ENCODE results near the gene RPUSD1. TPM values are rescaled to one million over a fixed set of nuclear protein-coding genes. Genes with fewer than 3 reads are reported as not detected.
A peak's percentile ranks its signal among the peaks of the same experiment; 100 is the strongest.

The RPUSD1 gene
- total RNA-seq, 1 donor from 2014 or later = 28.5 TPM

GRCh38 chr16:814974-815373 is 26.8 kb upstream of the RPUSD1 start:
- no peak for TF ChIP-seq CTCF (IDR thresholded peaks at IDR 0.05; ENCODE audit: partially characterized antibody, unreplicated experiment)
- Mint-ChIP-seq H3K9me3 (ENCODE audit: unreplicated experiment) (peaks cover 2% of the 10 kb centered on the region), H3K27me3 (ENCODE audit: unreplicated experiment) (peaks cover 7% of the 10 kb centered on the region), H3K27ac (ENCODE audit: unreplicated experiment) (peak overlapping the region; percentile 28), H3K4me3 (ENCODE audit: unreplicated experiment) (no peak overlapping the region), H3K36me3 (ENCODE audit: unreplicated experiment) (peaks cover 5% of the 10 kb centered on the region), H3K4me1 (ENCODE audit: low read depth, unreplicated experiment) (peaks cover 2% of the 10 kb centered on the region)
- no peak for DNase-seq

- peaks cover 5% of the 10 kb centered on the region for H3K36me3 Mint-ChIP-seq (ENCODE audit: unreplicated experiment)
- DNase-seq = no peak
- no peak for TF ChIP-seq CTCF (IDR thresholded peaks at IDR 0.05; ENCODE audit: partially characterized antibody, unreplicated experiment)
- no peak overlapping the region for H3K27ac Mint-ChIP-seq (ENCODE audit: unreplicated experiment)
- peaks cover 2% of the 10 kb centered on the region for H3K9me3 Mint-ChIP-seq (ENCODE audit: unreplicated experiment)
- peak overlapping the region; percentile 61 for H3K4me3 Mint-ChIP-seq (ENCODE audit: unreplicated experiment)
- H3K4me1 Mint-ChIP-seq (ENCODE audit: low read depth, unreplicated experiment) = peaks cover 2% of the 10 kb centered on the region
- H3K27me3 Mint-ChIP-seq (ENCODE audit: unreplicated experiment) = peaks cover 8% of the 10 kb centered on the region
These were observed 25.8 kb upstream of the RPUSD1 start for GRCh38 chr16:813916-814412.

- Mint-ChIP-seq H3K4me3 (ENCODE audit: unreplicated experiment) (peak overlapping the region; percentile 61), H3K27me3 (ENCODE audit: unreplicated experiment) (peaks cover 10% of the 10 kb centered on the region), H3K4me1 (ENCODE audit: low read depth, unreplicated experiment) (peaks cover 6% of the 10 kb centered on the region), H3K27ac (ENCODE audit: unreplicated experiment) (no peak overlapping the region), H3K9me3 (ENCODE audit: unreplicated experiment) (peaks cover 2% of the 10 kb centered on the region), H3K36me3 (ENCODE audit: unreplicated experiment) (peaks cover 5% of the 10 kb centered on the region)
- peak; percentile 84 for DNase-seq
- TF ChIP-seq CTCF (IDR thresholded peaks at IDR 0.05; ENCODE audit: partially characterized antibody, unreplicated experiment) = peak; percentile 68
These were observed 25.2 kb upstream of the RPUSD1 start for GRCh38 chr16:813204-813915.

GRCh38 chr16:808085-808386 is 19.9 kb upstream of the RPUSD1 start:
- H3K9me3 Mint-ChIP-seq (ENCODE audit: unreplicated experiment) = no peaks in the 10 kb centered on the region
- peak overlapping the region; percentile 70 for H3K27ac Mint-ChIP-seq (ENCODE audit: unreplicated experiment)
- H3K36me3 Mint-ChIP-seq (ENCODE audit: unreplicated experiment) = peaks cover 5% of the 10 kb centered on the region
- TF ChIP-seq CTCF (IDR thresholded peaks at IDR 0.05; ENCODE audit: partially characterized antibody, unreplicated experiment) = no peak
- H3K4me1 Mint-ChIP-seq (ENCODE audit: low read depth, unreplicated experiment) = peaks cover 7% of the 10 kb centered on the region
- peak overlapping the region; percentile 94 for H3K4me3 Mint-ChIP-seq (ENCODE audit: unreplicated experiment)
- no peak for DNase-seq
- H3K27me3 Mint-ChIP-seq (ENCODE audit: unreplicated experiment) = peaks cover 10% of the 10 kb centered on the region

GRCh38 chr16:807347-808084 is 19.3 kb upstream of the RPUSD1 start:
- Mint-ChIP-seq H3K4me3 (ENCODE audit: unreplicated experiment) (peak overlapping the region; percentile 94), H3K27ac (ENCODE audit: unreplicated experiment) (peak overlapping the region; percentile 67), H3K27me3 (ENCODE audit: unreplicated experiment) (peaks cover 7% of the 10 kb centered on the region), H3K9me3 (ENCODE audit: unreplicated experiment) (no peaks in the 10 kb centered on the region), H3K4me1 (ENCODE audit: low read depth, unreplicated experiment) (peaks cover 7% of the 10 kb centered on the region), H3K36me3 (ENCODE audit: unreplicated experiment) (peaks cover 5% of the 10 kb centered on the region)
- peak; percentile 97 for DNase-seq
- TF ChIP-seq CTCF (IDR thresholded peaks at IDR 0.05; ENCODE audit: partially characterized antibody, unreplicated experiment) = no peak

Measured in glutamatergic neuron (in vitro differentiated cells).